ENCODE measurements around the gene MYL11. TPM values are rescaled to one million over a fixed set of nuclear protein-coding genes. Genes with fewer than 3 reads are reported as not detected.

The MYL11 gene
- total RNA-seq, 1 experiment from 2014 or later = not detected

GRCh38 chr16:30356401-30357084 lies 18.1 kb upstream of the MYL11 start:
- Histone ChIP-seq H3K4me2 (ENCODE audit: low read depth, low read length, poor library complexity, severe bottlenecking) (peak overlapping the region; percentile 93), H2AFZ (ENCODE audit: low read length) (no peak overlapping the region), H3K9me2 (replicated peaks; ENCODE audit: insufficient read depth, low read length) (no peaks in the 10 kb centered on the region), H3K27me3 (ENCODE audit: low read length) (no peaks in the 10 kb centered on the region), H3K79me2 (ENCODE audit: low read length) (peaks cover 42% of the 10 kb centered on the region), H3K9me3 (ENCODE audit: low read length) (no peaks in the 10 kb centered on the region), H3K36me3 (ENCODE audit: insufficient read depth, low read length) (peaks cover 5% of the 10 kb centered on the region; the same call in 1 of the 2 replicates), H4K20me1 (ENCODE audit: insufficient read depth, low read depth, low read length) (no peaks in the 10 kb centered on the region), H3K27ac (ENCODE audit: low read length) (peak overlapping the region; percentile 59), H3K9ac (ENCODE audit: low read length) (peak overlapping the region; percentile 77), H3K4me1 (ENCODE audit: low read length) (peaks cover 54% of the 10 kb centered on the region), H3K4me3 (ENCODE audit: low read length) (peak overlapping the region; percentile 98; the same call in 1 of the 2 replicates)
- no peak for DNase-seq

DNA sequence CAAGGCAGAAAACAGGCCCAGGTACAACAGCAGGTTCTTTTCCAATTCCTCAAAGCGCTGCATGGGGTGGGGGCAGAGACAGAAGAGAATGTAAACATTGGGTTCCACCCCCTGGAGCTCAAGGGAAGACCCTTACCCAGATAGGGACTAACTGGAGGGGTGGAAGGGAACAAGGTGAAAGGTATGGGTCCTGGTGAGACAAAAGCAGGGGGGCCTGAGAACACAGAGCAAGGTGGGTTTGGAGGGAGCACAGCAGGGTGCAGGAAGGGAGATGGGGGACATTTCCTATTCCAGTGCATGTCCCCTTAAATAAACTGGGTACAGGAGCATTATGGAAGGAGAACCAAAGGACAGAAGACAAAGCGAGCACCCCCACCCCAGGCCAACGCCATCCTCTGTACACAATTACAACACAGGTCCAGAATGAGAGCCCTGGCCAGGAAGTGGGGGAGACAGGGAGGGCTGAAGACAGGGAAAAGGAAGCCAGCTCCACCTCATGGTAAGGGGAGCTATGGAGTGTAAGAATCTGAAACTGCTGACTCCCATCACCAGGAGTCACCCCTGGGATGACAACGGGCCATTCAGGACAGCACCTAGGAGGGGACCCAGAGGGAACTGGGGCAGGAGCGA lies 17.4 kb upstream of the MYL11 start:
- Histone ChIP-seq H3K27me3 (ENCODE audit: low read length) (no peaks in the 10 kb centered on the region), H3K9me3 (ENCODE audit: low read length) (no peaks in the 10 kb centered on the region), H4K20me1 (ENCODE audit: insufficient read depth, low read depth, low read length) (no peaks in the 10 kb centered on the region), H3K27ac (ENCODE audit: low read length) (peak overlapping the region; percentile 59), H2AFZ (ENCODE audit: low read length) (no peak overlapping the region), H3K4me1 (ENCODE audit: low read length) (peaks cover 47% of the 10 kb centered on the region), H3K4me3 (ENCODE audit: low read length) (peak overlapping the region; percentile 98; the same call in 1 of the 2 replicates), H3K9ac (ENCODE audit: low read length) (peak overlapping the region; percentile 77), H3K36me3 (ENCODE audit: insufficient read depth, low read length) (peaks cover 6% of the 10 kb centered on the region; the same call in 1 of the 2 replicates), H3K79me2 (ENCODE audit: low read length) (peaks cover 38% of the 10 kb centered on the region), H3K4me2 (ENCODE audit: low read depth, low read length, poor library complexity, severe bottlenecking) (peak overlapping the region; percentile 93), H3K9me2 (replicated peaks; ENCODE audit: insufficient read depth, low read length) (no peaks in the 10 kb centered on the region)
- DNase-seq = no peak

DNA sequence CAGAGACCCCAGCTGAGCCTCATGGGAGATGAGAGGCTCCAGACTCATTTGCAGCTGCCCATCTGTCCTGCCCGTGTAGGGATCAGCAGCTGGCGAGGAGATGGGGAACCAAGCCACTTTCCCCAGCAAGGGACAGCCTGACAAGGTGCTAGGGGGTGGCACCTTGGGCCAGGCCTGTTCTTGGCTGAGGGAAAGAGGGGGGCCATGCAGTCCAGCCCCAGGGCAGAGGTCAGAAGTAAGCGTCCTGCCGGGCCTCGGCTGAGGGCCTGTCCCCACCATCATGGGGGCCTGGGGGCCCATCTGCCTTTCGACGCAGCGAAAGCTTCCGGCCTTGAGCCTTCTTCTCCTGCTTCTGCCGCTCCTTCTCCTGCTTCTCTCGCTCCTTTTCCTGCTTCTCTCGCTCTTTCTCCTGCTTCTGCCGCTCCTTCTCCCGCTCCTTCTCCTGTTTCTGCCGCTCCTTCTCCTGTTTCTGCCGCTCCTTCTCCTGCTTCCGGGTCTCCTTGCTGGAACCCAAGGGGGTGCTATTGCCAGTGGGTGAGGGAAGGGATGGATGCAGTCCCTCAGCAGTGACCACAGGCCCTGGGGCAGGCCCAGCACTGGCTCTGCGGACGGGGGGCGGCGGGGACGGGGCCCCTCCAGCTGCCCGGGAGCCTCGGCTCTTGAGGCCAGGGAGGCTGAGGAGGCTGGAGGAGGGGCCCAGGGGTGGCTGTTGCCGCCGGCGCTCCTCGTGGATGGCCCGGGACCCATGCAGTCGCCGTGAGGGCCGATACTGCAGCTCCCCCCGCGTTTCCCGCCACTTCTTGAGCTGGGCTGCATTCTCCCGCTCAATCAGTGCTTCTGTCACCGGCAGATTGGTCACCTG lies 16.7 kb upstream of the MYL11 start:
- Histone ChIP-seq H3K9me3 (ENCODE audit: low read length) (no peaks in the 10 kb centered on the region), H3K9ac (ENCODE audit: low read length) (no peak overlapping the region), H3K4me3 (ENCODE audit: low read length) (no peak overlapping the region), H3K9me2 (replicated peaks; ENCODE audit: insufficient read depth, low read length) (no peaks in the 10 kb centered on the region), H3K27me3 (ENCODE audit: low read length) (no peaks in the 10 kb centered on the region), H4K20me1 (ENCODE audit: insufficient read depth, low read depth, low read length) (no peaks in the 10 kb centered on the region), H2AFZ (ENCODE audit: low read length) (no peak overlapping the region), H3K36me3 (ENCODE audit: insufficient read depth, low read length) (peaks cover 4% of the 10 kb centered on the region; the same call in 1 of the 2 replicates), H3K27ac (ENCODE audit: low read length) (0 out of 2 replicates have a peak overlapping the region, but pooled peaks have one; percentile 59), H3K4me1 (ENCODE audit: low read length) (peaks cover 40% of the 10 kb centered on the region), H3K4me2 (ENCODE audit: low read depth, low read length, poor library complexity, severe bottlenecking) (no peak overlapping the region), H3K79me2 (ENCODE audit: low read length) (peaks cover 42% of the 10 kb centered on the region)
- DNase-seq = no peak

DNA sequence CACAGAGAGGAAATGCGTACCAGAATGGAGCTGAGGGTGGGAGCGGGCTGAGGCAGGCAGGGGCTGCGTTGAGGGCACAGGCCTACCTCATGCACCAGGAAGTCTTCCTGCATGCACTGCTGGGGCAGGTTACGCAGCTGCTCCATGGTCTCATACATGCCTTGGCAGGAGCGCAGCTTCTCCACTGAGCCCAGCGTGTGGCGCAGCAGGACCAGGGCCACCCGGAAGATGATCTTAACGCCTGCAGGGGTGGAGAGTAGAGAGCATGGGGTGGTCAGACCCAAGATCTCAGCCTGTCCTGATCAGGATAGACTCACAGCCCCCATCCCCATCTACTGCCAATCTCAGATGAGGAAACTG lies 16.0 kb upstream of the MYL11 start:
- DNase-seq = no peak
- Histone ChIP-seq H4K20me1 (ENCODE audit: insufficient read depth, low read depth, low read length) (no peaks in the 10 kb centered on the region), H3K36me3 (ENCODE audit: insufficient read depth, low read length) (peaks cover 9% of the 10 kb centered on the region; the same call in 1 of the 2 replicates)

DNA sequence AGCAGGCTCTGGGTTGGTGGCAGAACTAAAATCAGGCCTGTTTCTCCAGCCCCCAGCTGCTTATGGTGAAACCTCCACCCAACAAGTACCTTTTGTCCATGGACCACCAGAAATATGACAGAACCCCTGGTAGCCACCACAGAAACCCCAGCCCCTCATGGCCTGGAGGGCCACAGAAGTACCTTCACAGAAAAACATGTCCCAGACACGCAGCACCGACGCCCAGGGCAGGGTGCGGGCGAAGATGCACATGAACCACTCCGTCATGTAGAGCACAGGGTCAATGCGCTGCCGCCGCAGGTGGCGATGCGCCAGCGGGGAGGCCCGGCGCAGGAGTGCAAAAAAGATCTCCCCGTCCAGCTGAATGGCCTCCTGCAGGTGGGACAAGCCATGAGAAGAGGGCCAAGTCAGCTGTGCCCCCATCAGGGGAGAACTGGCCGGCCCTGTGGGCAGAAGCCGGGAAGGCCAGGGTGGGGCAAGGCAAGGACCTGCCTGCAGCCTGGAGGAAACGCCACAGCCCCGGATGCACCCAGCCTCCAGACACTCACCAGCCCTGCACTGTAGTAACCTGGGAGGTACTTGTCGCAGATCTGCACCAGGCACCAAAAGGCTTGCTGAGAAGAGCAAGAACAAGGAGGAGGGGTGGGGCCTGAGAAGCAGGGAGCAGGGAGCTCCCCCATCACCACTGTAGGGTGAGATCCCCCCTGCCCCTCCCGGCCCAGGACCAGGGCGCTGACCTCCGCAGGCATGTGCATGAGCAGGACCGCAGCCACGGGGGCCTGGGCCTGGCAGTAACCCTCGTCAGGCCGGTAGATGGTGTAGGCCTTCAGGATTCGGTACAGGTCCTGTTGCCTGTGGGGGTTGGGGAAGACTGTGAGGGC lies 15.4 kb upstream of the MYL11 start:
- no peak overlapping the region for H3K9ac ChIP-seq (ENCODE audit: low read length)
- peaks cover 28% of the 10 kb centered on the region for H3K4me1 ChIP-seq (ENCODE audit: low read length)
- no peaks in the 10 kb centered on the region for H3K27me3 ChIP-seq (ENCODE audit: low read length)
- peaks cover 9% of the 10 kb centered on the region; the same call in 1 of the 2 replicates for H3K36me3 ChIP-seq (ENCODE audit: insufficient read depth, low read length)
- H3K4me3 ChIP-seq (ENCODE audit: low read length) = no peak overlapping the region
- H3K9me3 ChIP-seq (ENCODE audit: low read length) = no peaks in the 10 kb centered on the region
- no peaks in the 10 kb centered on the region for H3K9me2 ChIP-seq (replicated peaks; ENCODE audit: insufficient read depth, low read length)
- H3K4me2 ChIP-seq (ENCODE audit: low read depth, low read length, poor library complexity, severe bottlenecking) = no peak overlapping the region
- H2AFZ ChIP-seq (ENCODE audit: low read length) = no peak overlapping the region
- peaks cover 38% of the 10 kb centered on the region for H3K79me2 ChIP-seq (ENCODE audit: low read length)
- no peak for DNase-seq
- H3K27ac ChIP-seq (ENCODE audit: low read length) = no peak overlapping the region
- H4K20me1 ChIP-seq (ENCODE audit: insufficient read depth, low read depth, low read length) = no peaks in the 10 kb centered on the region

More for the DNA sequence above, 16.0 kb upstream of the MYL11 start:
- Histone ChIP-seq H3K4me2 (ENCODE audit: low read depth, low read length, poor library complexity, severe bottlenecking) (no peak overlapping the region), H2AFZ (ENCODE audit: low read length) (no peak overlapping the region), H3K27me3 (ENCODE audit: low read length) (no peaks in the 10 kb centered on the region), H3K9me2 (replicated peaks; ENCODE audit: insufficient read depth, low read length) (no peaks in the 10 kb centered on the region), H3K27ac (ENCODE audit: low read length) (no peak overlapping the region), H3K4me3 (ENCODE audit: low read length) (no peak overlapping the region), H3K79me2 (ENCODE audit: low read length) (peaks cover 42% of the 10 kb centered on the region), H3K4me1 (ENCODE audit: low read length) (peaks cover 34% of the 10 kb centered on the region), H3K9me3 (ENCODE audit: low read length) (no peaks in the 10 kb centered on the region), H3K9ac (ENCODE audit: low read length) (no peak overlapping the region)

GRCh38 chr16:30359871-30360170 lies 14.8 kb upstream of the MYL11 start:
- Histone ChIP-seq H3K27ac (ENCODE audit: low read length) (no peak overlapping the region), H3K36me3 (ENCODE audit: insufficient read depth, low read length) (peaks cover 15% of the 10 kb centered on the region; the same call in 1 of the 2 replicates), H2AFZ (ENCODE audit: low read length) (no peak overlapping the region), H3K4me3 (ENCODE audit: low read length) (no peak overlapping the region), H3K27me3 (ENCODE audit: low read length) (no peaks in the 10 kb centered on the region), H3K4me2 (ENCODE audit: low read depth, low read length, poor library complexity, severe bottlenecking) (no peak overlapping the region), H3K4me1 (ENCODE audit: low read length) (peaks cover 28% of the 10 kb centered on the region), H3K9me2 (replicated peaks; ENCODE audit: insufficient read depth, low read length) (no peaks in the 10 kb centered on the region), H3K9ac (ENCODE audit: low read length) (no peak overlapping the region), H4K20me1 (ENCODE audit: insufficient read depth, low read depth, low read length) (no peaks in the 10 kb centered on the region; the same call in 1 of the 2 replicates), H3K9me3 (ENCODE audit: low read length) (no peaks in the 10 kb centered on the region), H3K79me2 (ENCODE audit: low read length) (peaks cover 38% of the 10 kb centered on the region)
- no peak for DNase-seq

GRCh38 chr16:30361180-30361579 lies 13.4 kb upstream of the MYL11 start:
- peaks cover 21% of the 10 kb centered on the region; the same call in 1 of the 2 replicates for H3K36me3 ChIP-seq (ENCODE audit: insufficient read depth, low read length)
- no peaks in the 10 kb centered on the region; the same call in 1 of the 2 replicates for H4K20me1 ChIP-seq (ENCODE audit: insufficient read depth, low read depth, low read length)
- H3K79me2 ChIP-seq (ENCODE audit: low read length) = peaks cover 49% of the 10 kb centered on the region

More at GRCh38 chr16:30361180-30361579, 13.4 kb upstream of the MYL11 start:
- DNase-seq = no peak
- no peak overlapping the region for H2AFZ ChIP-seq (ENCODE audit: low read length)
- no peak overlapping the region for H3K9ac ChIP-seq (ENCODE audit: low read length)
- peaks cover 18% of the 10 kb centered on the region for H3K4me1 ChIP-seq (ENCODE audit: low read length)
- H3K9me3 ChIP-seq (ENCODE audit: low read length) = no peaks in the 10 kb centered on the region
- H3K9me2 ChIP-seq (replicated peaks; ENCODE audit: insufficient read depth, low read length) = no peaks in the 10 kb centered on the region
- no peaks in the 10 kb centered on the region for H3K27me3 ChIP-seq (ENCODE audit: low read length)
- H3K4me2 ChIP-seq (ENCODE audit: low read depth, low read length, poor library complexity, severe bottlenecking) = no peak overlapping the region
- no peak overlapping the region for H3K4me3 ChIP-seq (ENCODE audit: low read length)
- H3K27ac ChIP-seq (ENCODE audit: low read length) = no peak overlapping the region
